HEK293 (cell line): ENCODE measurements around the gene USP13.

Experiments
- CTCF ChIA-PET: fragments of 350-600 bp; formaldehyde crosslinking; extraction: SDS; loops from one replicate; lab custom pipeline; 2021; ENCODE audit warnings: antibody characterized with exemption; lab: Yijun Ruan, JAX
- POLR2A ChIA-PET: fragments of 300-600 bp; formaldehyde crosslinking; extraction: SDS; loops from one replicate; lab custom pipeline; 2020; ENCODE audit warnings: antibody characterized with exemption, inconsistent platforms; lab: Yijun Ruan, JAX
- H3K27ac ChIP-seq: fragments of 200-500 bp; sonication (Bioruptor generic); 2 replicates; pipeline ENCODE4 v1.5.1; 2014; ENCODE audit warnings: low read depth, low read length, control low read depth, inconsistent platforms; ENCODE audit errors: extremely low read depth
- H3K36me3 ChIP-seq, 2 experiments: fragments of 200-500 bp in 1 of 2; sonication (Bioruptor generic) in 1 of 2; 1 replicate in 1 of 2; 2 replicates in 1 of 2; pipeline ENCODE4 v1.5.1; 2014 to 2017; ENCODE audit warnings: inconsistent platforms in 2 of 2, low read length in 2 of 2; ENCODE audit not compliant: control insufficient read depth in 2 of 2, insufficient read depth in 1 of 2
- H3K4me1 ChIP-seq: fragments of 200-500 bp; sonication (Bioruptor generic); 2 replicates; pipeline ENCODE4 v1.5.1; 2014; ENCODE audit warnings: mild to moderate bottlenecking, low read length, inconsistent platforms; ENCODE audit not compliant: control insufficient read depth, insufficient read depth
- H3K4me3 ChIP-seq: 2 replicates; pipeline ENCODE4 v1.5.1; 2011; ENCODE audit warnings: low read depth, mild to moderate bottlenecking, control low read depth, low read length, moderate library complexity
- H3K9me3 ChIP-seq: fragments of 200-500 bp; sonication (Bioruptor generic); 2 replicates; pipeline ENCODE4 v1.5.1; 2014; ENCODE audit warnings: low read depth, low read length, inconsistent platforms; ENCODE audit not compliant: control insufficient read depth, insufficient read depth
- KLF9 ChIP-seq: fragments of 450-650 bp; formaldehyde crosslinking; IDR thresholded peaks from 2 replicates; pipeline ENCODE4 v1.5.1; 2016; ENCODE audit warnings: missing biosample characterization, missing genetic modification characterization, low read depth
- PRDM1 ChIP-seq: fragments of 450-650 bp; formaldehyde crosslinking; IDR thresholded peaks from 2 replicates; pipeline ENCODE4; 2016; ENCODE audit warnings: missing biosample characterization, missing genetic modification characterization
- SETDB1 ChIP-seq: IDR thresholded peaks from one replicate; pipeline ENCODE4 v1.6.1; 2017; ENCODE audit warnings: mild to moderate bottlenecking, low read length, moderate library complexity, mixed read lengths; ENCODE audit not compliant: insufficient read length
- TCF7L2 ChIP-seq: IDR thresholded peaks from 2 replicates; pipeline ENCODE4 v1.6.1; 2011; ENCODE audit warnings: low read depth, mild to moderate bottlenecking, inconsistent platforms, low read length, moderate library complexity, borderline replicate concordance
- YY1 ChIP-seq: fragments of 450-650 bp; formaldehyde crosslinking; IDR thresholded peaks from 2 replicates; pipeline ENCODE4 v1.5.1; 2018; ENCODE audit warnings: missing biosample characterization, missing genetic modification characterization
- ZBTB48 ChIP-seq: fragments of 450-650 bp; formaldehyde crosslinking; IDR thresholded peaks from 2 replicates; pipeline ENCODE4 v1.5.1; 2016; ENCODE audit warnings: missing biosample characterization, missing genetic modification characterization
- ZNF10 ChIP-seq: fragments of 450-650 bp; formaldehyde crosslinking; IDR thresholded peaks from 2 replicates; pipeline ENCODE4 v1.5.1; 2017; ENCODE audit warnings: missing biosample characterization, missing genetic modification characterization
- ZNF2 ChIP-seq: fragments of 450-650 bp; formaldehyde crosslinking; IDR thresholded peaks from 2 replicates; pipeline ENCODE4 v1.5.1; 2016; ENCODE audit warnings: missing biosample characterization, missing genetic modification characterization
- ZNF280D ChIP-seq: fragments of 450-650 bp; formaldehyde crosslinking; IDR thresholded peaks from 2 replicates; pipeline ENCODE4 v1.5.1; 2016; ENCODE audit warnings: missing biosample characterization, missing genetic modification characterization
- ZNF394 ChIP-seq: fragments of 450-650 bp; formaldehyde crosslinking; IDR thresholded peaks from 2 replicates; pipeline ENCODE4 v1.5.1; 2016; ENCODE audit warnings: missing biosample characterization, missing genetic modification characterization, mild to moderate bottlenecking, moderate library complexity, borderline replicate concordance
- ZNF449 ChIP-seq: fragments of 450-650 bp; formaldehyde crosslinking; IDR thresholded peaks from 2 replicates; pipeline ENCODE4 v1.5.1; 2017; ENCODE audit warnings: missing biosample characterization, mild to moderate bottlenecking, missing genetic modification characterization, moderate library complexity
- ZNF488 ChIP-seq: fragments of 450-650 bp; formaldehyde crosslinking; IDR thresholded peaks from 2 replicates; pipeline ENCODE4 v1.5.1; 2016; ENCODE audit warnings: missing biosample characterization, missing genetic modification characterization
- ZNF501 ChIP-seq: fragments of 450-650 bp; formaldehyde crosslinking; IDR thresholded peaks from 2 replicates; pipeline ENCODE4 v1.5.1; 2016; ENCODE audit warnings: missing biosample characterization, missing genetic modification characterization
- ZNF623 ChIP-seq: fragments of 450-650 bp; formaldehyde crosslinking; IDR thresholded peaks from 2 replicates; pipeline ENCODE4 v1.5.1; 2016; ENCODE audit warnings: missing biosample characterization, missing genetic modification characterization
- ZNF658 ChIP-seq: fragments of 450-650 bp; formaldehyde crosslinking; IDR thresholded peaks from 2 replicates; pipeline ENCODE4; 2016; ENCODE audit warnings: missing biosample characterization, missing genetic modification characterization
- ZNF843 ChIP-seq: fragments of 450-650 bp; formaldehyde crosslinking; IDR thresholded peaks from 2 replicates; pipeline ENCODE4 v1.5.1; 2016; ENCODE audit warnings: missing biosample characterization, missing genetic modification characterization
- ZSCAN23 ChIP-seq: fragments of 450-650 bp; formaldehyde crosslinking; IDR thresholded peaks from 2 replicates; pipeline ENCODE4 v1.5.1; 2016; ENCODE audit warnings: missing biosample characterization, missing genetic modification characterization
- ZSCAN4 ChIP-seq: fragments of 450-650 bp; formaldehyde crosslinking; IDR thresholded peaks from 2 replicates; pipeline ENCODE4 v1.5.1; 2017; ENCODE audit warnings: missing biosample characterization, missing genetic modification characterization
- TF ChIP-seq, protein P1 (sequence below): fragments of 450-650 bp; formaldehyde crosslinking; IDR thresholded peaks from 2 replicates; pipeline ENCODE4 v1.5.1; 2016; ENCODE audit warnings: missing biosample characterization, missing genetic modification characterization
- TF ChIP-seq, protein P2 (sequence below): fragments of 450-650 bp; formaldehyde crosslinking; IDR thresholded peaks from 2 replicates; pipeline ENCODE4 v1.5.1; 2017; ENCODE audit warnings: missing biosample characterization, missing genetic modification characterization
- TF ChIP-seq, protein P3 (sequence below): fragments of 450-650 bp; formaldehyde crosslinking; IDR thresholded peaks from 2 replicates; pipeline ENCODE4 v1.5.1; 2016; ENCODE audit warnings: missing biosample characterization, missing genetic modification characterization

Gene USP13

DNA sequence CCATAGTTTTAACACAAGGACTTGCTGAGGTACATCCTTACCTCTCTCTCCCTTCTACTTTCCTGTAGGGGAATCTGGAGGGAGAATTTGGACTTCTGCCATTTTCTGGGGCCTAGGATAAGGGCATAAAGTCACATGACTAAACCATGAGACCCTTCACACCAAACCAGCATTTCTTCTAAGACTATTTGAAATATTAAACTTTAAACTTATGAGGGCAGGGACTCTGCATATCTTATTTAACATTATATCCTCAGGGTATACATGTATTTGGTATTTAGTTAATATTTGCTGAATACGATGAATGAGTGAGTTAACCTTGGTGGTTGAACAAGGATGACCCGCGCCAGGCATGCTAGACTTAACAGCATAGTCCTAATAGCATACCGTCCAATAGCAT lies 63.4 kb downstream of the USP13 start:
- no peak overlapping the region for H3K27ac ChIP-seq
- ChIA-PET CTCF (no interaction called here), POLR2A (no interaction called here)
- no peak overlapping the region for H3K4me3 ChIP-seq
- no peaks in the 10 kb centered on the region for H3K4me1 ChIP-seq
- H3K9me3 ChIP-seq = no peaks in the 10 kb centered on the region
- H3K36me3 ChIP-seq = peaks cover 0 to 1% of the 10 kb centered on the region in 2 experiments; a peak in 2 of 3 replicates
- TF ChIP-seq, protein P1, sequence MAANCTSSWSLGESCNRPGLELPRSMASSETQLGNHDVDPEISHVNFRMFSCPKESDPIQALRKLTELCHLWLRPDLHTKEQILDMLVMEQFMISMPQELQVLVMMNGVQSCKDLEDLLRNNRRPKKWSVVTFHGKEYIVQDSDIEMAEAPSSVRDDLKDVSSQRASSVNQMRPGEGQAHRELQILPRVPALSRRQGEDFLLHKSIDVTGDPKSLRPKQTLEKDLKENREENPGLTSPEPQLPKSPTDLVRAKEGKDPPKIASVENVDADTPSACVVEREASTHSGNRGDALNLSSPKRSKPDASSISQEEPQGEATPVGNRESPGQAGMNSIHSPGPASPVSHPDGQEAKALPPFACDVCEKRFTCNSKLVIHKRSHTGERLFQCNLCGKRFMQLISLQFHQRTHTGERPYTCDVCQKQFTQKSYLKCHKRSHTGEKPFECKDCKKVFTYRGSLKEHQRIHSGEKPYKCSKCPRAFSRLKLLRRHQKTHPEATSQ (tag by site-specific recombination) = no peak
- TF ChIP-seq YY1 (tag by site-specific recombination) = no peak
- TF ChIP-seq, protein P2, sequence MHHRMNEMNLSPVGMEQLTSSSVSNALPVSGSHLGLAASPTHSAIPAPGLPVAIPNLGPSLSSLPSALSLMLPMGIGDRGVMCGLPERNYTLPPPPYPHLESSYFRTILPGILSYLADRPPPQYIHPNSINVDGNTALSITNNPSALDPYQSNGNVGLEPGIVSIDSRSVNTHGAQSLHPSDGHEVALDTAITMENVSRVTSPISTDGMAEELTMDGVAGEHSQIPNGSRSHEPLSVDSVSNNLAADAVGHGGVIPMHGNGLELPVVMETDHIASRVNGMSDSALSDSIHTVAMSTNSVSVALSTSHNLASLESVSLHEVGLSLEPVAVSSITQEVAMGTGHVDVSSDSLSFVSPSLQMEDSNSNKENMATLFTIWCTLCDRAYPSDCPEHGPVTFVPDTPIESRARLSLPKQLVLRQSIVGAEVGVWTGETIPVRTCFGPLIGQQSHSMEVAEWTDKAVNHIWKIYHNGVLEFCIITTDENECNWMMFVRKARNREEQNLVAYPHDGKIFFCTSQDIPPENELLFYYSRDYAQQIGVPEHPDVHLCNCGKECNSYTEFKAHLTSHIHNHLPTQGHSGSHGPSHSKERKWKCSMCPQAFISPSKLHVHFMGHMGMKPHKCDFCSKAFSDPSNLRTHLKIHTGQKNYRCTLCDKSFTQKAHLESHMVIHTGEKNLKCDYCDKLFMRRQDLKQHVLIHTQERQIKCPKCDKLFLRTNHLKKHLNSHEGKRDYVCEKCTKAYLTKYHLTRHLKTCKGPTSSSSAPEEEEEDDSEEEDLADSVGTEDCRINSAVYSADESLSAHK (tag by site-specific recombination) = no peak
- TF ChIP-seq ZNF10 (tag by site-specific recombination) = no peak
- TF ChIP-seq ZNF843 (tag by site-specific recombination) = no peak
- no peak for TF ChIP-seq ZNF488 (tag by site-specific recombination)
- no peak for TF ChIP-seq KLF9
- TF ChIP-seq ZNF658 (tag by site-specific recombination) = no peak
- TF ChIP-seq, protein P3, sequence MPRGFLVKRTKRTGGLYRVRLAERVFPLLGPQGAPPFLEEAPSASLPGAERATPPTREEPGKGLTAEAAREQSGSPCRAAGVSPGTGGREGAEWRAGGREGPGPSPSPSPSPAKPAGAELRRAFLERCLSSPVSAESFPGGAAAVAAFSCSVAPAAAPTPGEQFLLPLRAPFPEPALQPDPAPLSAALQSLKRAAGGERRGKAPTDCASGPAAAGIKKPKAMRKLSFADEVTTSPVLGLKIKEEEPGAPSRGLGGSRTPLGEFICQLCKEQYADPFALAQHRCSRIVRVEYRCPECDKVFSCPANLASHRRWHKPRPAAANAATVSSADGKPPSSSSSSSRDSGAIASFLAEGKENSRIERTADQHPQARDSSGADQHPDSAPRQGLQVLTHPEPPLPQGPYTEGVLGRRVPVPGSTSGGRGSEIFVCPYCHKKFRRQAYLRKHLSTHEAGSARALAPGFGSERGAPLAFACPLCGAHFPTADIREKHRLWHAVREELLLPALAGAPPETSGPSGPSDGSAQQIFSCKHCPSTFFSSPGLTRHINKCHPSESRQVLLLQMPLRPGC = no peak
- TF ChIP-seq ZSCAN23 (tag by site-specific recombination) = no peak
- no peak for TF ChIP-seq ZBTB48 (tag by site-specific recombination)
- no peak for TF ChIP-seq PRDM1 (tag by site-specific recombination)

DNA sequence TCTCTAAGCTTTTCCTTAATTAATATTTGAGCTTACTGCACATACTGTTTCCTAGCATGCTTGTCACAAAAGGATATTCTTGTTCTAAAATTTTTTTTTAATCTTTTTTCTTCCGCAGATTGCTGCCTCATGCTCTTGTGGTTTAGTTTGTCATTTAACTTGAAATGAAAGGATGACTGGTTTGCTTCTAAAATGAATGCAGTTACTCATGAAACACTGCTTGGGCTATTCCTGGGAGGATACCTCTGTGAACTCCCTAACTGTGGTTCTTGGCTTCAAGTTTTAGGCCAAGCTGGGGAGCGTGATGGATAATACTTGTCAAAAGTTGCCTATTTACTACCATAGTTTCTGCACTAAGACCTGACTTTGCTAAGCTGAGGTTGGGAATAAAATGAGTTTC lies 64.0 kb downstream of the USP13 start:
- Histone ChIP-seq H3K9me3 (no peaks in the 10 kb centered on the region), H3K36me3 (peaks cover 0 to 7% of the 10 kb centered on the region in 2 experiments; a peak in 2 of 3 replicates), H3K4me1 (no peaks in the 10 kb centered on the region), H3K4me3 (no peak overlapping the region), H3K27ac (no peak overlapping the region)
- POLR2A ChIA-PET = no interaction called here
- no peak for TF ChIP-seq ZSCAN4
- TF ChIP-seq SETDB1 = no peak
- TF ChIP-seq ZNF449 (tag by site-specific recombination) = no peak
- no peak for TF ChIP-seq TCF7L2
- no peak for TF ChIP-seq ZNF623 (tag by site-specific recombination)
- TF ChIP-seq ZNF2 (tag by site-specific recombination) = no peak
- no peak for TF ChIP-seq ZNF394 (tag by site-specific recombination)
- TF ChIP-seq ZNF501 = no peak
- no peak for TF ChIP-seq ZNF280D (tag by site-specific recombination)
- CTCF ChIA-PET = no interaction called here
